ENCODE measurements around the gene GPR3.
A peak's percentile ranks its signal among the peaks of the same experiment; 100 is the strongest.

GPR3 gene

GRCh38 chr1:27392096-27392777, at the start of gene GPR3:
GPR3 (plus strand) TSS chr1:27392622; CDS start chr1:27393799, 1,177 bp downstream.
- peak; percentile 96 for DNase-seq (ENCODE audit: low spot score)

GRCh38 chr1:27342778-27343638, 49.4 kb upstream of the GPR3 start:
- DNase-seq (ENCODE audit: low spot score), result no peak

GRCh38 chr1:27343639-27344025, 48.8 kb upstream of the GPR3 start:
- DNase-seq (ENCODE audit: low spot score), result no peak

- no peak for DNase-seq (ENCODE audit: low spot score)
These were observed 47.1 kb upstream of the GPR3 start for GRCh38 chr1:27345272-27345671.

- DNase-seq (ENCODE audit: low spot score), result no peak
These were observed 46.1 kb upstream of the GPR3 start for GRCh38 chr1:27346357-27346756.

- DNase-seq (ENCODE audit: low spot score), result no peak
These were observed 45.3 kb upstream of the GPR3 start for GRCh38 chr1:27346991-27347624.

DNA sequence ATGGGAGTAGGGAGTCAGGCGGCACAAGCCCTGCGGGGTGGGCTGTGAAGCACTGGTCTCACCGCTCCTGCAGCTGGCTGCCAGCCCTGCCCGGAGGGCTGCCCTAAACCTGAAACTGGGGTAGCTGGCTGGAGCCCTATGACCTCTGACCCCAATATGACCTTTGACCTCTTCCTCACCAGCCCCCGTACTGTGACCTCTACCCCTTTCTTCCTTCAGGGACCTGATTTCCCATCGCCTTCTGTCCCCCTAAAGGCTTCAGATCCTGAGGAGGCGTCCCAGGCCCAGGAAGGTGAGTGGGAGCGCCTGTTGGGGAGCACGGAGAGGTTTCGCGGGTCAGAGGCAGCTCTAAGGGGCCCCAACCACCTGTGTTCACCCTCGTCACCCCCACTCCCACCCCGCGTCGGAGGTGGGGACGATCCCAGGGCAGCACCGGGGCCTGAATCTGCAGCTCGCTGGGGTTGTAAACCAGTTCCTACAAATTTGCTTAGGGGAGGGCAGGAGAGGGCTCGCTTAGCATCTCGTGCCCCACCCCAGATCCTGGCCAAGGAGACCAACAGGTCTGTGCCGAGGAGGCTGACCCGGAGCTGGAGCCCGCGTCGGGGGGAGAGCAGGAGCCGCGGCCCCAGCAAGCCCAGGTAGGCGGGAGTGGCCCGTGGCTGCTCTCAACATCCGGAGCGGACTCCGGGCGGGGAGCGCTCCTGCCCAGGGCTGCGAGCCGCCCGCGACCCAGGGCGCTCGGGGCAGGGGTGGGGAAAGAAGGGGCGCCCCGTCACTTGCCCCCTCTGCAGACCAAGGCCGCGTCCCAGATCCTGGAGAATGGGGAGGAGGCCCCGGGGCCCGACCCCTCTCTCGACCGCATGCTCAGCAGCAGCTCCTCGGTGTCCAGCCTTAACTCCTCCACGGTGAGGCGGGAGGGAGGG, 43.3 kb upstream of the GPR3 start:
- DNase-seq (ENCODE audit: low spot score), result no peak

DNA sequence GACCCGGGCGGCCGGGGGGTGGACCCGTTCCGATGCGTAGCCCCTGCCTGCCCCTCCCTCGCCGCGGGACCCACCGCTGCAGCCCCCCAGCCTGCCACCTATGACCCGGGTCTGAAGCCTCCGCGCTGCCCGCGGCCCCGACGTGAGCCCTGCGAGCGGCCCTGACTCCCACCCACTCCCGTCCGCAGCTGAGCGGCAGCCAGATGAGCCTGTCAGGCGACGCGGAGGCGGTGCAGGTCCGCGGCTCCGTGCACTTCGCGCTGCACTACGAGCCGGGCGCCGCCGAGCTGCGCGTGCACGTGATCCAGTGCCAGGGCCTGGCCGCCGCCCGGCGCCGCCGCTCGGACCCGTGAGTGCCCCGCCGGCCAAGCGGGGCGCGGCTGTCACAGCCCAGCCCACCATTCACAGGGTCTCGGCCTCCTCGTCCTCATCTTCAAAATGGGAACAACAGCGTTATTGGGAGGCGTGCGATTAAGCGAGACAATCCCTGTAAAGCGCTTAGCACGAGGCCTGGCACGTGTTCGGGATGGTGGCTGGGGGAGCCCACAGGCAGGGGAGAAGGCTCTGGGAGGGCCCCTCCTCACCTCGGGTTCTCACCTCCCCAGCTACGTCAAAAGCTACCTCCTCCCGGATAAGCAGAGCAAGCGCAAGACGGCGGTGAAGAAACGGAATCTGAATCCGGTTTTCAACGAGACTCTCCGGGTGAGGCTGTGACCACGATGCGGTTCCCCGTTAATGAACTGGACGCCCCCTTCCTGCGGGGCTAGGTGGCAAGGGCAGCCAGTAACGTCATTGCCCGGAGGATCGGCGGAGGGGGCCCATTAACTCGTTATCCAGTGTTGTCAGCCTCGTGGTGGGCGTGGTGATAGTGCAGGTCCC, 42.4 kb upstream of the GPR3 start:
- DNase-seq (ENCODE audit: low spot score), result no peak

GRCh38 chr1:27350663-27351540, 41.5 kb upstream of the GPR3 start:
- no peak for DNase-seq (ENCODE audit: low spot score)

DNA sequence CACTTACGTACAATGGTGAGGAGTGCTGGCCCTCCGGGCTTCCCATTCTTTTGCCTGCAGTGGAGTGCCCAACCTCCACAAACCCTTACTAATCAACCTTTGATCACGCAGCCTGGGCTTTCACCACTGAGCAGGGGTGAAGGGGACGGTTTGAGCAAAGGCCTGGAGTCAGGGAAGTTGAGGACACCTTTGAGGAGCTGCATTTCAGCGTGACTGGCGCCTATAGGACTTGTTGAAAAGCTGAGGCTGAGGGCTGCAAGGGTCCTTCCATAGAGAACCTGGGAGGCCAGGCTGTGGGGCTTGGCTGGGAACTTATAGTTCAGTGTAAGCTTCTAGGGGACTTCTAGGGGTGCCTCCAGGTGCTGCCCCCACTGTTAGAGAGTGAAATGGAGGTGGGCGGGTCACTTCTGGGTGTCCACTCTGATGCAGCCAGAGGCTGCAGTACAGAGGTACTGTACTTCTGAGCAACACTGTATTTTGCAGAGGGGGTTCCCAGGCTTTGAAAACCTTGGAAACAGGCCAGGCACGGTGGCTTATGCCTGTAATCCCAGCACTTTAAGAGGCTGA, 40.8 kb upstream of the GPR3 start:
- no peak for DNase-seq (ENCODE audit: low spot score)

- DNase-seq (ENCODE audit: low spot score), result no peak
These were observed 39.3 kb upstream of the GPR3 start for GRCh38 chr1:27353166-27353565.

GRCh38 chr1:27353629-27354028, 38.8 kb upstream of the GPR3 start:
- no peak for DNase-seq (ENCODE audit: low spot score)

DNA sequence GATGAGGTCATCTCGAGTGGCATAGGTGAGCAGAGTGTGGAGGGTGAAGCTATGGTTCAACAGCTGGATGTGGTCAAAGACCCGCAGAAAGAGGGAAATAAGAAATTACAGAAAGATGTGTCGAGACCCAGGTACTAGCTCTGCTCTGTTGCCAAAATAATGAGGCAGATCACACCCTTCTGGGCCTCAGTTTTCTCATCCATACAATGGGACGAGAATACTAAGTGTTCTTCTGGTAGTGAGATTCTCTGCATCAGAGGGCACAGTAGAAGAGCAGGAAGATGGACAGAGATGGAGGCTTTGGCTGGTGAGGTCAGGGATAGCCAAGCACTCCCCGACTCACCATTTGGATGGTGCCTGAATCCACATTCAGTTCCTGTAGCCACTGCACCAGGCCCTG, 36.7 kb upstream of the GPR3 start:
- no peak for DNase-seq (ENCODE audit: low spot score)

DNA sequence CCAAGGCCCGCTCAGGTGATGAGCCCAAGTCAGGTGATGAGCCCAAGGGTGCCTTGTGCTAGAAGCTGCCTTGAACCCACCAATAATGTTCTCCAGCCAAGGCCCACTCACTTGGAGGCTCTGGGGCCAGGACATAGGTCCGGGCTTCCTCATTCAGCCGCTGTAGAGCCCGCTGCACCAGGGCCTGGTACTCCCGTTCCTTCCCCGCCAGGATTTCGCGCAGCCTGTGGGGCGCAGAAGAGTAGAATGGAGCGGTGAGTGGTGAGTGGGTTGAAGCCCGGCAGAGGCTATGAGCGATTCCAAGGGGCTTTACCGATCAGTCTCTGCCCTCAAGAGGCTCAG, 36.2 kb upstream of the GPR3 start:
- no peak for DNase-seq (ENCODE audit: low spot score)

DNA sequence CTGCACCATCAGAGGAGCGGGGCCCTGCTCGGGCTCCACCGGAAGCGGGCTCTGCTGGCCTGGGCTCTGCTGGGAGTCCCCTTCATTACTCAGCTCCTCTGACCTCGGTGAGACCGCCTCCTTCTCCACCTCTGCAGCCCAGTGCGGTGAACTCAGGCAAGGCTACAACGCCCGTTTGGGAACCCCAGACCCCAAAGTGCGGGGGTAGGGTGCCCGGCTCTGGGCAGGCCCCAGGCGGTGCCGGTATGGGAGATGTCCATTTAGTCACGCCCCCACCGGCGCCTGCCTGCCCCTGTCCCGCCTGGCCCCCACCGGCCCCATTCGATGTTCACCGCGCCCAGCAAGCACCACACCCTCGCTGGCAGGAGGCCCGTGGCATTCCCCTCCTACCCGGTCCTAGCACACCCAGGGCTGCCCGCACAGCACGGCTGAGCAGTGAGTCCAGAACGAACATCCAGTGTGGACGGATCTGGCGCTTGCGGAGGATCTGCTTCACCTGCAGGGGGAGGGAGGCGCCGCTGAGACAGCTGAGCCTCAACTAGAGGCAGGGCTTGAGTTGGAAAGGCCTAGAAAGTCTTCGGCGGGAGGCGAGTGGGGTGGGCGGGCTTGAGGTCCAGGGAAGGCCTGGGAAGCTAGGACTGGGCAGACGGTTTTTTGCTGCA, 35.7 kb upstream of the GPR3 start:
- no peak for DNase-seq (ENCODE audit: low spot score)

- peak; percentile 78 for DNase-seq (ENCODE audit: low spot score)
These were observed 35.0 kb upstream of the GPR3 start for GRCh38 chr1:27357281-27358037.

DNA sequence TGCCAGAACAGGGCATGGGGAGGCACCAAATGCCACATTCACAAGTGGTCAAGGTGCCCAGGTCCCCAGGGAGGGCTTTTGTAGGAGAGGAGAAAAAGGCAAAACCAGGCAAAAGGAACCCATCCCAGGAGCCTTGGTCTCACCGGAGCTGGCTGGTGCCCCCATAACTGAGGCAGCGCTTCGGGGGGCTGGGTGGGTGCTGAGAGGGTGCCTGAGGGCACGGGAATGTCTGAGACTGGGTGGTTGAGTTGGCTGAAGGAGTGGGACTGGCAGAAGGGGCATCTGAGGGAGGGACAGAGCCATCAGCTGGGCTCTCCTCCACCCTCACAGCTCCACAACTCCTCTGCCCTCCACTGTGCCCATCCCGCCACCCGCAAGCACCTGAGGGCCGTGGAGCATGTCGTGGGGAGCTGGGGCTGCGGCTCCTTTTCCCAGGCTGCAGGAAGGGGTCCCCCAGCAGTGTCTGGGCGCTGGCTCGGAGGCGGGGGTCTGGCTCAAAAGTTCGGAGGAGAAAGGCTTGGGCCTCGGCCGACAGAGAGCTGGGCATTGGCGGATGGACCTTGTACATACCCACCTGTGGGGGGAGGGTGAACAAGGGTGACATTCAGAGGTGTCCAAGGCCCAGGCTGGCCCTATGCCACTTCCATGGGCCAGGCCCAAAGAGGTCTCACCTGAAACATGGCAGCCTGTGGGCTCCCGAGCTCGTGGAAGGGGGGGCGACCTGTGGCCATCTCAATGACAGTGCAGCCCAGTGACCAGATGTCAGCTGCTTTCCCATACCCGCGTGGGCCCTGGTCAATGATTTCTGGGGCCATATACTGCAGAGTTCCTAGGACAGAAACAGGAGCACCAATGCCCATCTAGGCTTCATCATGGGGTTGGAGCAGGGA, 34.1 kb upstream of the GPR3 start:
- no peak for DNase-seq (ENCODE audit: low spot score)
